ENCODE measurements around the gene MACROD2. TPM values are rescaled to one million over a fixed set of nuclear protein-coding genes. Genes with fewer than 3 reads are reported as not detected.

The MACROD2 gene
- total and polyA plus RNA-seq, 11 donors = 0.54 to 5.4 (median 2.4) TPM

GRCh38 chr20:16054985-16055384, 2059.7 kb downstream of the MACROD2 start:
- TF ChIP-seq CTCF (IDR thresholded peaks at IDR 0.05) (no peak), POLR2A (IDR thresholded peaks at IDR 0.05) (no peak)
- 76 to 91% (median 85%) methylated on average over 3 of the region's 3 CpGs for WGBS, 4 donors
- DNase-seq = no peak
- ATAC-seq = no peak
- Histone ChIP-seq H3K27me3 (no peaks in the 10 kb centered on the region), H3K4me1 (peaks cover 0 to 3% (median 0%) of the 10 kb centered on the region in 12 donors), H3K9me3 (no peaks in the 10 kb centered on the region), H3K36me3 (no peaks in the 10 kb centered on the region), H3K4me3 (no peak overlapping the region), H3K27ac (no peak overlapping the region)
- intact Hi-C loops (cut with DNase I) = no loop called here

- TF ChIP-seq CTCF (IDR thresholded peaks at IDR 0.05) (no peak), POLR2A (IDR thresholded peaks at IDR 0.05) (no peak)
- Histone ChIP-seq H3K27me3 (no peaks in the 10 kb centered on the region), H3K4me1 (no peaks in the 10 kb centered on the region), H3K9me3 (no peaks in the 10 kb centered on the region), H3K36me3 (no peaks in the 10 kb centered on the region), H3K27ac (no peak overlapping the region), H3K4me3 (no peak overlapping the region)
- intact Hi-C loops (cut with DNase I) = no loop called here
- DNase-seq (no peak), ATAC-seq (no peak)
- WGBS, 4 donors = 76 to 84% (median 84%) methylated on average over 3 of the region's 3 CpGs
Observed at GRCh38 chr20:16057651-16058050, 2062.3 kb downstream of the MACROD2 start.

GRCh38 chr20:16058268-16058667, 2063.0 kb downstream of the MACROD2 start:
- Histone ChIP-seq H3K9me3 (no peaks in the 10 kb centered on the region), H3K4me3 (no peak overlapping the region), H3K36me3 (no peaks in the 10 kb centered on the region), H3K27ac (no peak overlapping the region), H3K27me3 (no peaks in the 10 kb centered on the region), H3K4me1 (no peaks in the 10 kb centered on the region)
- no peak for TF ChIP-seq CTCF (IDR thresholded peaks at IDR 0.05)
- no peak for TF ChIP-seq POLR2A (IDR thresholded peaks at IDR 0.05)
- intact Hi-C loops (cut with DNase I) = no loop called here
- DNase-seq = no peak
- no peak for ATAC-seq
- 82 to 91% (median 88%) methylated on average over 3 of the region's 3 CpGs for WGBS, 4 donors

- TF ChIP-seq CTCF (IDR thresholded peaks at IDR 0.05) (no peak), POLR2A (IDR thresholded peaks at IDR 0.05) (no peak)
- DNase-seq = no peak
- WGBS, 4 donors = 88 to 97% (median 92%) methylated on average over 2 of the region's 2 CpGs
- H3K4me1 ChIP-seq = peaks cover 0 to 7% (median 0%) of the 10 kb centered on the region in 12 donors
- H3K27ac ChIP-seq = no peak overlapping the region
- H3K9me3 ChIP-seq = no peaks in the 10 kb centered on the region
- no peaks in the 10 kb centered on the region for H3K36me3 ChIP-seq
- H3K4me3 ChIP-seq = no peak overlapping the region
- no peak for ATAC-seq
- no peaks in the 10 kb centered on the region for H3K27me3 ChIP-seq
- intact Hi-C loops (cut with DNase I) = no loop called here
Observed at GRCh38 chr20:16059841-16060240, 2064.5 kb downstream of the MACROD2 start.
